Prostate gland (tissue), 2 donors: Measurements from ENCODE around the gene BACE2. TPM values are rescaled to one million over a fixed set of nuclear protein-coding genes. Genes with fewer than 3 reads are reported as not detected.

Experiments used
- DNase-seq: peaks from one replicate; pipeline ENCODE4 v3.0.0-alpha.2; 2019; ENCODE audit warnings: low spot score
- H3K27ac ChIP-seq, 2 donors: fragments of 200-600 bp; sonication (generic); 2 replicates each; pipeline ENCODE4 v1.5.1; 2017 to 2019
- H3K27me3 ChIP-seq: fragments of 200-600 bp; sonication (generic); replicated peaks from 2 replicates; pipeline ENCODE4 v1.5.1; 2019; ENCODE audit not compliant: insufficient read depth
- H3K36me3 ChIP-seq, 2 donors: fragments of 200-600 bp; sonication (generic); 1 replicate in 1 of 2; 2 replicates in 1 of 2; pipeline versions ENCODE4 v1.5.1 to v1.8.1; 2017 to 2019
- H3K4me1 ChIP-seq: fragments of 200-600 bp; sonication (generic); replicated peaks from 2 replicates; pipeline ENCODE4 v1.5.1; 2019
- H3K4me3 ChIP-seq, 2 donors: fragments of 200-600 bp; sonication (generic); 2 replicates each; pipeline ENCODE4 v1.5.1; 2017 to 2019
- H3K9me3 ChIP-seq: fragments of 200-600 bp; sonication (generic); 2 replicates; pipeline ENCODE4 v1.5.1; 2017
- CTCF ChIP-seq, 4 experiments: fragments of 200-600 bp in 2 of 4; fragments of 450-650 bp in 2 of 4; sonication (generic) in 2 of 4; IDR thresholded peaks; 1 replicate in 3 of 4; 2 replicates in 1 of 4; pipeline ENCODE4 v1.5.1; 2016 to 2019; ENCODE audit warnings: antibody characterized with exemption in 4 of 4, mild to moderate bottlenecking in 2 of 4, moderate library complexity in 2 of 4
- POLR2A ChIP-seq: fragments of 450-650 bp; IDR thresholded peaks from one replicate; pipeline ENCODE4 v1.6.1; 2016; ENCODE audit warnings: antibody characterized with exemption, mild to moderate bottlenecking
- POLR2AphosphoS5 ChIP-seq: sonication (generic); formaldehyde crosslinking; IDR thresholded peaks from one replicate; pipeline ENCODE4 v1.6.1; 2017; ENCODE audit warnings: antibody characterized with exemption
- WGBS: methylation state at CpG from one replicate; pipeline ENCODE4 v1.1.5; 2018; 5-methylcytosine and 5-hydroxymethylcytosine counted together
- intact Hi-C: fragments of 100-400 bp; cut with DNase I; formaldehyde crosslinking; loops from one replicate; pipeline ENCODE4 v1.14.2; 2022
- total RNA-seq, 2 donors: library from RNA; depleted of rRNA; stranded (reverse); fragments of >200 nt; gene quantifications; one replicate each; pipeline ENCODE4 v1.1.0, GENCODE V29; 2016

The BACE2 gene
- total RNA-seq, 2 donors from 2014 or later: 103 to 119 TPM

GRCh38 chr21:41318218-41318617 is 150.3 kb downstream of the BACE2 start:
- H3K36me3 ChIP-seq: no peaks in the 10 kb centered on the region
- peak overlapping the region; percentile 72 to 81 for H3K27ac ChIP-seq
- no peaks in the 10 kb centered on the region for H3K27me3 ChIP-seq
- no peaks in the 10 kb centered on the region for H3K9me3 ChIP-seq
- no peak overlapping the region for H3K4me3 ChIP-seq
- intact Hi-C loops: no loop called here
- TF ChIP-seq POLR2AphosphoS5 (no peak), POLR2A (no peak), CTCF (IDR thresholded peaks at IDR 0.05) (no peak)
- no peak for DNase-seq
- WGBS: 92% methylated on average over 9 of the region's 9 CpGs
- peaks cover 21% of the 10 kb centered on the region for H3K4me1 ChIP-seq

- intact Hi-C loops: no loop called here
- no peaks in the 10 kb centered on the region for H3K36me3 ChIP-seq
- TF ChIP-seq CTCF (IDR thresholded peaks at IDR 0.05) (no peak), POLR2A (no peak)
- H3K27ac ChIP-seq: peak overlapping the region; percentile 72 to 81
- H3K4me3 ChIP-seq: no peak overlapping the region
- H3K27me3 ChIP-seq: no peaks in the 10 kb centered on the region
- no peak for DNase-seq
- H3K9me3 ChIP-seq: no peaks in the 10 kb centered on the region
- peaks cover 21% of the 10 kb centered on the region for H3K4me1 ChIP-seq
- 83% methylated on average over 7 of the region's 7 CpGs for WGBS
Observed at GRCh38 chr21:41319273-41319672, 151.3 kb downstream of the BACE2 start.

- Histone ChIP-seq H3K9me3 (no peaks in the 10 kb centered on the region), H3K4me3 (no peak overlapping the region), H3K4me1 (peaks cover 18% of the 10 kb centered on the region), H3K27ac (peak overlapping the region; percentile 72 to 81), H3K27me3 (no peaks in the 10 kb centered on the region), H3K36me3 (no peaks in the 10 kb centered on the region)
- TF ChIP-seq POLR2A (no peak), POLR2AphosphoS5 (no peak), CTCF (IDR thresholded peaks at IDR 0.05) (peak in 1 of 4 experiments; percentile 18)
- DNase-seq: no peak
- intact Hi-C loops: no loop called here
- WGBS: 60% methylated on average over 20 of the region's 20 CpGs
Observed at GRCh38 chr21:41321211-41321907, 153.4 kb downstream of the BACE2 start.

GRCh38 chr21:41321908-41322495 is 154.0 kb downstream of the BACE2 start:
- H3K9me3 ChIP-seq: no peaks in the 10 kb centered on the region
- WGBS: 45% methylated on average over 7 of the region's 7 CpGs
- TF ChIP-seq POLR2AphosphoS5 (peak; percentile 72), POLR2A (no peak)
- peak overlapping the region; percentile 72 to 81 for H3K27ac ChIP-seq
- peaks cover 18% of the 10 kb centered on the region for H3K4me1 ChIP-seq
- intact Hi-C loops: no loop called here
- no peaks in the 10 kb centered on the region for H3K27me3 ChIP-seq
- no peak overlapping the region for H3K4me3 ChIP-seq
- peak; percentile 73 for DNase-seq
- no peaks in the 10 kb centered on the region for H3K36me3 ChIP-seq

GRCh38 chr21:41322496-41323382 is 154.8 kb downstream of the BACE2 start:
- Histone ChIP-seq H3K27ac (peak overlapping the region; percentile 72 to 81), H3K4me1 (peaks cover 18% of the 10 kb centered on the region), H3K4me3 (no peak overlapping the region), H3K27me3 (no peaks in the 10 kb centered on the region), H3K36me3 (no peaks in the 10 kb centered on the region), H3K9me3 (no peaks in the 10 kb centered on the region)
- 74% methylated on average over 23 of the region's 23 CpGs for WGBS
- intact Hi-C loops: no loop called here
- TF ChIP-seq CTCF (IDR thresholded peaks at IDR 0.05) (no peak), POLR2AphosphoS5 (no peak)
- no peak for DNase-seq
